Tongue (tissue), 2 donors: ENCODE measurements around the gene UBA7. TPM values are rescaled to one million over a fixed set of nuclear protein-coding genes. Genes with fewer than 3 reads are reported as not detected.

ENCODE experiments used
- DNase-seq: peaks from one replicate; pipeline ENCODE4 v3.0.0-alpha.2; 2015
- total RNA-seq: library from RNA; depleted of rRNA; stranded (reverse); fragments of >200 nt; gene quantifications from one replicate; pipeline ENCODE4 v1.2.3, GENCODE V29; 2014

UBA7 gene
- total RNA-seq, 1 donor from 2014 or later: 17.4 TPM

- DNase-seq: peak; percentile 91
These were observed 7.7 kb downstream of the UBA7 start for GRCh38 chr3:49805897-49806701.

DNA sequence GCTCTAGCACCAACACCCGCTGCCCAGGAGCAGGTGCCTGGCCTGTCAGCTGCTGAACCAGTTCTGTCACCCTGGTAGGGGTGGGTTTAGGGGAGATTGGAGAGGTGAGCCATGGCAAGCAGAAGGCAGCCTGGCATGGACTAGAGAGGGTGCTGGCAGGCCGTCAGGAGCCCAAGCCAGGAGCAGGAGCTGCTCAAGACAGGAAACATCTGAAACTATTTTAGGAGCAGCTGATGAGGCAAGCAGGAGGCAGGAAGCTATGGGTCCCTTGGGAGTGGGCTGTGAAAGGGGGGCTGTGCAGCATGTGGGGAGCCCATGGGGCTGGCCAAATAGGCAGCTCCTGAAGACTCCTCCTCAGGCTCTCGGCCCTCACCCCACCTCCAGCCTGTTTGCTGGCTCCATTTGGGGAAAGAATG lies 8.4 kb downstream of the UBA7 start:
- DNase-seq: peak; percentile 95

- peak; percentile 7 for DNase-seq
These were observed 9.4 kb downstream of the UBA7 start for GRCh38 chr3:49804141-49805041.

- DNase-seq: peak; percentile 85
These were observed 10.2 kb downstream of the UBA7 start for GRCh38 chr3:49803465-49804140.

- peak; percentile 95 for DNase-seq
These were observed 10.9 kb downstream of the UBA7 start, which contains the start of gene INKA1 for GRCh38 chr3:49802719-49803464. INKA1 (plus strand) TSS chr3:49803261; CDS start chr3:49803393, 132 bp downstream.

DNA sequence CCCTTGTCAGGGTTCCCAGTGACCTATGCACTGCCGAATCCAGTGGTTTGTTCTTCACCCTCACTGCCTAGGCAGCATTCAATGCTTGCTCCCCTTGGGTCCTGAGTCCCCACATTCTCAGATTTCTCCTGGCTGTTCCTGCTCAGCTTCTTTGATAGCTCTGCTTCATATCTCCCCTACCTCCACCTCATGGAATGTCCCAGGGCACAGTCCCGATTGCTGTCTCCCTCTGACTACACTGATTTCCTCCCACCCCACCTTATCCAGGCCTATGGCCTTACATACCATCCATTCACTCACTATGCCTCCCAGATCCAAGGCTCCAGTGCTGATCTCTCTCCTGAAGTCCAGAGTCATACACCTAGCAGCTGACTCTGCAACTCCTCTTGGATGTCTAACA lies 12.6 kb downstream of the UBA7 start:
- no peak for DNase-seq

DNA sequence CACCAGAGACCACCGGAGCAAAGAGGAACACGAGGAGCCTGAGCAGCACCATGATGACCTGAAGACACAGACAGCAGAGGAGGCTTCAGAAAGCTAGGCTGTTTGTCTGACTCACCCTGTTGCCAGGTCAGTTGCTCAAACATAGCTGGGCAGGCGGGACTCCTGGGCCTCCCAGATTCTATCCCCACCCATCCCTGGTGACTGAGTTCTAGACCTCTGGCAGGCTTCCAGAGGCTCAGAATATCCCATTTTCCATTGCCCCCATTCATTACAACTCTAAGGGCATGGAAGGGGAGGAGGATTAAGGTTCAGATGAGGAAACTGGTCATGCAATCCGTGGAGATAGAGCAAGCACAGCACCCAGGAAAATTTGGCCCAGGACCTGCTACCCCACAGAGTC lies 14.0 kb downstream of the UBA7 start, which contains the start of gene CDHR4:
Gene CDHR4 (minus strand): TSS at position 113 of the 400 bp plus-strand sequence. CDS start 61 bp downstream, at position 52.
- DNase-seq: no peak

DNA sequence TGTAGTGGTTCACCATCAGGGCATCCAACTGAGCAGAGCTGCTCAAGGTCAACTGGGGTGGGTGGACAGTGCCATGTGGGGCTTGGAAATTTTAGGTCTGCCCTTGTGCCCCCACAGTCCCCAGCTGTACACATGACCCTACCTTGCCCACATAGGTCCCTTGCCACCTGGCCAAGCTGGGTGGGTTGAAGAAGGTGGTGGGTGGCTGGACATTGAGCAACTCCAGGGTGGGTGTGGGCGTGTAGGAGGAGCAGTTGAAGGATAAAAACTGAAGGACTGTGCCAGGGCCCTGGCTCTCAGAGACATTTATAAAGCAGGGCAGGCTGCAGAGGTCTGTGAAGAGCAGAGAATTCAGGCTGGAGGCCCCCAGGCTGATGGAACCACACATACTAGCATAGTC lies 14.6 kb downstream of the UBA7 start:
- no peak for DNase-seq

DNA sequence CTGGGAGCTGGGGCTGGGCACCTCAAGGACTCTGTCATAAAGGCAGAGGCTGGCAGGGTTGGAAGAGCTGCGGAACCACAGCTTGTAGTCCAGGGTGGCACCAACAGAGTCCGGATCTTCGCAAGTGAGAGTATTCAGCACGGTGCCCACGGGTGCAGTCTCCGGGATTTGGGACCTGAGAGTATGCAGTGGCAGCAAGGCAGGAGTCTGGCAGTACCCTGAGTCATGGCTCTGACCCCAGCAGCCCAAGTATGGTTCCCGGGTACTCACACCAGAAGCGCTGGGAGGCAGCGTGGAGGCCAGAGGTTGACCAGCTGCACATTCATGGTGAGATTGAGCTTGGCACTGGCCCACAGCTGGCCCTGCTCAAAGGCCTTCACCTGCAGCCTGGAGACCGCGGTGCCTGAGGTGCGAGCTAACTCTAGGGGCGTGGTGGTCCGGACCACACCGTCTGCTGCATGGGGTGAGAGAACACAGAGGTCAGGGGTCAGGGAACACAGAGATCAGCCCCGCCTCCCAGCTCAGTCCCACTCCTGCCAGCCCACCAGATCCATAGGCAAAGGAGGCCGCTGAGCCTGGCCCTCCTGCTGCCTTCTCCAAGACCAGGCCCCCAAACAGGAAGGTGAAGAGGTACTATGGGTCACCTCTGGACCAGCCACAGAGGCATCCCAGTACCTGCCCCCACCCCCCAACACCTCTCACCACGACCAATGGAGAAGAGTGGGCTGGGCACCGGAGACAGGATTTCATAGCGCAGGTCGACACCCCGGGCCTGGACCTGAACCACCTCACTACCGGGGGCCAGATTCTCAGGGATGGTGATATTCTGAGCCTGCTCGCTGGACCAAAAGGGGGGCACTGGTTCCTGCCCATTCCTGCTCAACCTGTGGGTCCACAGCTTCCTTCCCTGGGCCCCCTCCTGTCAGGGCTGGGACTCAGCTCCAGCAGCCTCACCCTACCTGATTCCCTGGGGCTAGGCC lies 18.5 kb downstream of the UBA7 start:
- no peak for DNase-seq

DNA sequence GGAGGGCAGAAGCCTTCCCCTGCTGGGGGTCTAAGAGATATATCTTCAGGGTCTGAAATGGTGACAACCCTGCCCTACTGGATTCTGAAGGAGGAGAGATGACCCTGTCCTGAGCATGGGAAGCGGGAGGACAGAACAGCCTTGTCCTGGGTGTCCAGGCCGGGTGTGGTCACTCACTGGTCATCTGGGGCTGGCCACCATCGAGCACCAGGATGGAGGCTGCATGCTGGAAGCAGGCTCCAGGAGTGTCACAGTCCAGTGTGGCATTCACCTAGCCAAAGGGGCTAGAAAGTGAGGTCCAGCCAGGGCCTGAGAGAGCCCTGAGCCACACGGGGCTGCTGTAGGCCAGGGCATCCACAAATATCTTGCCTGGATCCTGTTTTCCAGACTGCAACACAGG lies 19.3 kb downstream of the UBA7 start:
- DNase-seq: no peak

DNA sequence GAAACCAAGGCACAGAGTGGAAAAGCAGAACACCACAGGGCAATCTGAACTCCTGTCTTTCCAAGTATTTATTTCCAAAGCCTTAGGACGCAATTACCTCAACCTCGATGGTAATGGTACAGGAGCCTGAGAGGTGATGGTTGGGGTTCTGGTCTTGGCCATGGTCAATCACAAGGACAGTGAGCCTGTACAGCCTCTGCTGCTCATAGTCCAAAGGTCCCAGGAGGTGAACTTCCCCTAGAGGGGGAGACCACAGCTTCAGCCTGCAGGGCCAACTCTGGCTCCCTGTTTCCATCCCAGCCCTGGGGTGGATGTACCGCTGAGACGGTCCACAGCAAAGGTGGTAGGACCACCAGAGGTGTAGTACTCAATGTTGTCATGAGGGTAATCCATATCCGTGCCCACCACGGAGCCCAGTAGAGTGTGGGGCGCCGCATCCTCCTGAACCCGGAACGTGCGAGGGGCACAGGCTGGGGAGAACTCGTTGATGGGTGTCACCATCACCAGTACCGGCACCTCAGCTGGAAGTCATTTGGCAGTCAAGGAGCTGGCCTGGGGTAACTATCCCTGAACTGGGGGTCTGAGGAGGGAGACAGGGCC lies 20.2 kb downstream of the UBA7 start:
- no peak for DNase-seq

DNA sequence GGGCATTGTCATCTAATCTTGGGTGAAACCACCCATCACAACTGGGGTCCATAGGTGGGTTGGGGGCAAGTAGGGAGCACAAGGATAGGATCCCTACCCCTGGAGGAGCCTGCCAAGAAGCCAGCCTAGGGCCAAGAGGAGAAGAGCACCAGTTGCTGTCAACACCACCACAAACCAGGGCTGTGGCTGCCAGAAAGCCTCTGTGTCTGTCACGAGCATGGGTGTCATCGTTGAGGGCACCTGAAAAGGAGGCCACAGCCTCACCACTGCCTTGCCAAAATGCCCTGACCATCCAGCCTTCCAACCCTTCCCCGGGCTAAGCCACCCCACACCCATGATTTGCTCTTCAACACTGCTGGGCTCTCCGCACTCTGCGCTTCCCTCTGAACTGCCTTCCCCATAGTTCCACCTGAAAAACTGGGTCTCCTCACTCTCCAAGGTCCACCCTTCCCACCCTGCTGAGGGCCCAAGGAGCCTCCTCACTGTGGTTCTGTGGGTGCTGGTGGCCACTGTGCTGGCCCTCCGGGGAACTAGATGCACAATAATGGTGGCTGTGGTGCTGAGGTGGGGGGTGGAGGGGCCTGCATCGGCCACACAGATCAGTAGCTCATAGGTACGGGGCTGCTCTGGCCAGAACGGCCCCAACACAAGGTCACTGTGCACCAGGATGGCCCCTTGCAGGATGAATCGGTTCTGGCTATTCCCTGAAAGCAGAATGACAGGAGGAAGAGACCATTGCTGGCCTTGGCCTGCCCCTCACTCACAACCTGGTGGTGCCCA lies 21.2 kb downstream of the UBA7 start:
- no peak for DNase-seq

GRCh38 chr3:49791571-49791970 lies 22.2 kb downstream of the UBA7 start:
- DNase-seq: no peak

GRCh38 chr3:49790626-49791411 lies 22.9 kb downstream of the UBA7 start:
- DNase-seq: no peak

DNA sequence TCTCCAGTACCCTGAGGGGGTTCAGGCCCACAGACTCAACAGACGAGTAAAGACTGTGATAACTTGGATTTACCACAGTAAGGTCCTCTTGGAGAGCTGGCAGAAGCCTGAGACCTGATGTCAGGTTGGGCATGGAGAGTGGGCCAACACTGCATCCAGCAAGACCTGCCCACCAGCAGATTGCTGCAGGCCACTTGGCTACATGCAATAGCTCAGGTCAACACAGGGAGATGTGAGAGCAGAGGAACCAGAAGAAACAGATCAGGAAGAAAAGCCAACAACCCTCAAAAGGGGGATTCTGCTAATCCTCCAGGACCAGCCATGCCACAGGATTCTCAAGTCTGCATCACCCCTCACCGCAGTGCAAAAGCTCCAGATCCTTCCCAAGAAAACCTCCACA lies 25.7 kb downstream of the UBA7 start:
- no peak for DNase-seq

- DNase-seq: no peak
These were observed 26.2 kb downstream of the UBA7 start for GRCh38 chr3:49787536-49787935.

DNA sequence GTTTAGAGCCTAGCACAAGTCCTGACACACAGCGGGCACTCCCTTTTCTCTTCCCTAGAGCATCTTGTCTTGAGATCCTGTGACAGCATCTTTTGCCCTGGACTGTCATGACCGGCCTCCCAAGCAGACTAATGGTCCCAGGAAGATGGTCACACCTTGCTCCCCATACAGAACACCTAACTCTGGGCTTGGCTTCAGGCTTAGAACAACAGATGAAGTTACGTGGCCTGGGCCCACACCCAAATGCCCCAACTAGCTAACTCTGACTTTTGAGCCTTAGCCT lies 26.6 kb downstream of the UBA7 start:
- DNase-seq: peak; percentile 41

- peak; percentile 100 for DNase-seq
These were observed 27.2 kb downstream of the UBA7 start, which contains the start of gene IP6K1 for GRCh38 chr3:49786357-49787181. IP6K1 (minus strand) TSS chr3:49786542; CDS start chr3:49748040, 38,502 bp downstream.
